GM21737 (cell line): ENCODE results near the gene CD79B.
A peak's percentile ranks its signal among the peaks of the same experiment; 100 is the strongest.

Experiments used
- ATAC-seq: cut with Tn5 transposase; IDR thresholded peaks from one replicate; pipeline ENCODE4 v1.9.1; 2021; ENCODE audit warnings: mild to moderate bottlenecking, moderate library complexity; ENCODE audit not compliant: unreplicated experiment

Gene CD79B

GRCh38 chr17:63954402-63955063 is 22.4 kb upstream of the CD79B start:
- no peak for ATAC-seq

DNA sequence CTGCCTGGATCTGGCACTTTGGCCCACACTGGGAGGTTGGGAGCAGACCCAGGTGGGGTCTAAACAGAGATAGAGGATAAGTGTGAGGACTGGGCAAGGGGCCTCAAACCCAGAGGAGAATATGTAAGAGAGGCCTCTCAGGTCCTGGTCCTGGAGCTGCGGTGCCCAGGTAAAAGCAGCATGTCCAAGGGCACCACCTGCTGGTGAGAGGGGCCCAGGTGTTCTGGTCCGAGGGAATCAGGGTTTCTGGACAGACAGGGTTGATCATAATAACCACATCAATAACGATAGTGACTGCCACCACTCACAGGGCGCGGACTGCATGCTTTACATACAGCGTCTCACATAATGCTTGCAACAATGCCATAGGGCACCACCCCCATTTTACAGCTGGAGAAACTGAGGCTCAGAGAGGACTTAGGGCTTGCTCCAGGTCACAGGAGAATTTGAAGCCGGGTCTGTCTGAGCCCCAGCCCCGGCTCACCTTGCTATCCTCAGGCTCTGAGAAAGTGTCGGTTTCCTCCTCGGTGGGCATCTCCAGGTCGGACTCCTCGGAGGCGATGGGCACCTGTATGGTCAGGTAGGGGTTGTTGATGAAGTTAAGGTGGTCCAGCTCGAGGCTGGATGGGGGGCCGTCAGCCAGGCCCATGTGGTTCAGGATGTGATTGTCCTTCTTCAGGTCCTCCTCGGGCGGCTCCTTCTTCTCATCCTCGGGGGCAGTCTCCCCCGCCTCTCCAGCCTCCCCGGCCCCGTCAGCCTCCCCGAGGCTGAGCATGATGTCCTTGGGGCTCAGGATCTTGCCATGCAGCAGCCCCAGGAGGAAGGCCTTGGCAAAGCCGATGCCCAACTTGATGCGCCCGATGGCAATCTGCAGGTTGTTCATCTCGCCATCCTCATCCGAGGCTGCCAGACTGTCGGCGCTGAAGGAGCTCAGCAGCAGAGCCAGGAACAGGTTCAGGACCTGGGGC is 19.1 kb upstream of the CD79B start:
- no peak for ATAC-seq

DNA sequence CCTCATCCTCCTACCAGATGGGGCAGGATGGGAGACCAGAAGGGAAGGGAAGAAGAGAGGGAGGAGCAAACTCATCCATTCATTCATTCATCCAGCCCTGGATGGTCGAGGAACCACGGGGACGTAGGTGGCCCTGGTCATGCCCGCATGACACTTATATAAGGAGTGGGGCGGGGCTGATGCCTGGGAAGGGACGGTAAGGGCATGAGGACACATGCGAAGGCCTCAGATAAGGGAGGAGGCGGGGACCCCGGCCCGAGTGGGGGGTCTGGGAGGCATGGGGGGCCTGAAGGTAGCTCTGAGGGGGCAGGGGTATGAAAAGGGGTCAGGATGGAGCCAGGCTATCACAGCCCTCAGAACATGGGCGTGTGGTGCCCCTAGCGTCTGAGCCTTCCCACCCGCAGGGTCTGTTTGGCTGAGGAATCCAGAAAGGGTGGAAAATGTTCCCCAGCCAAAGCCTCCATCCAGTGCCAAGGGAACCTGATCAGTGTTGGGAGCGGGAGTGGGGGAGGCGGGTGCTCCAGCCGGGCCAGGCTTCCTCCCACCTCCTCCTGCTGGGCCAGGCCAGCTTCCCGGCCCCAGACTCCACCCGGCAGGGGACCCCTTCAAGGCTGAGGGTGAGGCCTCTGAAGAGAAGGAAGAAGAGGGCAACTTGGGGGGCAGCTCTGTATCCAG is 17.6 kb upstream of the CD79B start:
- ATAC-seq = no peak

DNA sequence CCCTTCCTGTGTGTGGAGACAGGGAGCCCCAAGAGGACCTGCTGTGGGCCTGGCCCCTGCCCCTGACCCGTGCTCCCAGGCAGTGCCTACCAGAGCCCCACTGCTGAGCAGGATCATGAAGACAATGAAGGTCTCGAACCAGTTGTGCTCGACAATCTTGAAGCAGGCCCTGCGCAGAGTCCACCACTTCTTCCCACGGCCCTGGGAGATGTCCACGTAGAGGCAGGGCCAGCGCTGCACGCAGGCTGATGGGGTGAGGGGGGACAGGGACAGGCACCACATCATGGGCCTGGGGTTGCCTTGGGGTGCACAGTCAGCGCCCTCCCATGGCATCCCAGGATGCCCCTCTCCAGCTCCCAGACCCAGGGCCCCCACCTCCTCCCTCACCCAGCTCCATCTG is 16.4 kb upstream of the CD79B start:
- ATAC-seq = no peak

GRCh38 chr17:63947711-63948330 is 15.7 kb upstream of the CD79B start:
- ATAC-seq = no peak

GRCh38 chr17:63946440-63947363 is 14.6 kb upstream of the CD79B start:
- peak; percentile 57 for ATAC-seq

DNA sequence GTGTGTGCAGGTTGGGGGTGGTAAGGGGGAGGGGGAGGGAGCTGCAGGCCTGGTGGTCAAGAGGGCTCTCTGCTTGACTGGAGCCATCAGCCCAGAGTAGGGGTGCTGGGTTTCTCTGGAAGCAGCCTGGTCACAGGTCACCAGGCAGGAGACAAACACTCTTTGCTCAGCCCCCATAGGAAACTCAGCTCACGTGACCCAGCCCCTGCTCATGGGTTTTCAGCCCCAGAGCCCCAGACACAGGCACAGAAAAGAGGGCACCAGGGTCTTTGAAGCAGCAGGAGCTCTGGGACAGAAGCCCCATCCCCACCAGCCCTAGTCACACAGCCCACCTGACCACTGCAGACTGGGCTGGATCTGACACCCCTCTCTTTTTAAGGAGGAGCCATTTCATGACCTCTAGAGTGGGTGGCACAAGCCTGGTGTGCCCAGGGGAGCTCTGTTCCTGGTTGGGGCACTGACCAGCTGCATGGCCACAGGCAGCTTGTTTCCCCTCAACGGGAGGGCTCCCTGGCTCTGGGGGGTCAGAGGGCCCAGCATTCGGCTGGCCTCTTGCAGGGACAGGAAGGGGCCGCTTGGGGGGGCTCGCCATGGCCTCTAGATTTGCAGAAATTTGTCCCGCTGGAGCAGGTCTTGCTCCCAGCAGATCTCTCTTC is 13.8 kb upstream of the CD79B start:
- ATAC-seq = peak; percentile 29

DNA sequence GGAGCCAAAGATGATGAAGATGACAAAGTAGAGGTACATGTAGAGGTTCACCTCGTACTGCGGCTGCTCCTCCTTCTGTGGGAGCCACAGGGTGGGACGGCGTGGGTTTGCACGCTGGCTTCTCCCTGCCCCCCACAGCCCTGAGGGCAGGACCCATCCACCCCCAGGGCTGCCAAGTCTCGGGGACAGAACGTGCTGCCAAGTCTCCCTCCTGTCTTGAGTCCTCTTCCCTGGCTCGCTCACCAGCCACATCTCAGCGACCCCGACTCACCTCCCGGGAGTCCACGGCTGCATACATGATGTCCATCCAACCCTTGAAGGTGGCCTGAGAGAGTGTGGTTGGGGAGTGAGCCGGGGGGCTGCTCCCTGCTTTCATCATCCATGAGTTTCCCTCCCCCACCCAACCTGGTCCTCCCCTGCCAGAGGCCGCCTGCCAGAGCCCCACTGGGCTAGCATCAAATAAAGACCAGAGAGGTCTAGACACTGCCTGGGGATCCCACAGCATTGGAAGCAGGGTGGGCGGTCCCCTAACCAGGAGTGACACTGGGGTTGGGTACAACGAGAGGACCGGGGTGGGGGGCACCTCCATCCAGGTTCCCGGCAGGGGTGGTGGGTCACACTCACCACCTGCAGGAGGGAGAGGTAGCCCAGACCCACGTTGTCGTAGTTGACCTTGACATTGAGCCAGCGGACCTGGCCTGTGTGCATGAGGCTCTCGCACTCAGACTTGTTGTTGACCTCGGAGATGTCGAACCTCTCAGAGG is 12.8 kb upstream of the CD79B start:
- no peak for ATAC-seq

DNA sequence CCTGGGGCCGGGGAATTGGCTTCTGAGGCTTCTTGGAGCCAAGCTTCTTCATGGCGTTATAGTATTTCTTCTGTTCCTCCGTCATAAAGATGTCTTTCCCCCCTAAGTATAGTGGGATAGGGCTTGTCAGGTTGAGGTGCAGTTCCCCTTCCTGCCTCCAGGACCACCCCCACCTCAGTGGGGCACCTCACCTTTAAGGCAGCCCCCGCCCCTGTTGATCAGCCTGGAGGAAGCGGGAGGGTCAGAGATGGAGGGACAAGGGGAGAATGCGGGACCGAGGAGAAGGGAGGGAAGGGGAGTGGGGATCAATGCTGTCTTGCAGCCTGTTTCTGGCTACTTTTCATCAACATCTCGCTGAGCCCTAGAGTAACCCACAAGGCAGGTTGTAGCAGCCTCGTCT is 11.6 kb upstream of the CD79B start:
- no peak for ATAC-seq

DNA sequence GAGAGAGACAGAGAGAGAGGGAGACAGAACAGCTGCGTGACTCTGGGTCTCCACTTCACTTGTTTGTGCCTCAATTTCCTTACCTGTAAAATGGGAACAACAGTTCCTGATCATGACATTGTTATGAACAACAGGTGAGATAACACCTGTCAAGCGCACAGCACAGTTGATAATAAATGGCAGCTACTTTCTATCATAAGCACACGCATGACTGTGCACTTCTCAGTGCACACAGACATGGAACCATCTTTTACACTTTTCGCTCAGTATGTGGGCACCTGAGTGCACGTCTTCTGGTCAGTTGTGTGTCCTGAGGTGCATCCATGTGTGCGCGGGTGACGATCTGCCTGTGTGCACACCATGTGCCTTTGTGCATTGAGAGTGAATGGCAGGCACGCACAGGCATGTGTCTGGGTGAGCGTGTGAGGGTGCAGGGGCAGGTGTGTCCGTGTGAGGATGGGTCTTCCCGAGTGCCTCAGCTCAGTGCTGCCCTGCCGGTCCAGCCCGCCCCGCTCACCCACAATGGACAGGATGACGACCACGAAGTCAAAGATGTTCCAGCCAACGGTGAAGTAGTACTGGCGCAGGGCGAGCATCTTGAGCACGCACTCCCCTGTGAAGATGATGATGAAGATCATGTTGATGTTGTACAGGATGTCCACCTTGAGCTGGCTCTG is 10.3 kb upstream of the CD79B start:
- no peak for ATAC-seq

DNA sequence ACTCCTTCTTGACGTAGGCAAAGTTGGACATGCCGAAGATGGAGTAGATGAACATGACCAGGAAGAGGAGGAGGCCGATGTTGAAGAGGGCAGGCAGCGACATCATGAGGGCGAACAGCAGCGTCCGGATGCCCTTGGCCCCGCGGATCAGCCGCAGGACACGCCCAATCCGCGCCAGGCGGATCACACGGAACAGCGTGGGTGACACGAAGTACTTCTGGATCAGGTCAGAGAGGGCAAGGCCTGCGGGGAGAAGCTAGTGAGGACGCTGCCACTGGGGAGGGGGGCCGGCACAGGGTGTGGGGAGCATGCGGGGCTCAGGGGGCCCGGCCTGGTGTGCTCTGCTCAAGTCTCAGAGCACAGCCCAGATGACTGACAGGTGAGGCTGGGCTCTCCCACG is 9.6 kb upstream of the CD79B start:
- ATAC-seq = no peak

GRCh38 chr17:63941162-63941561 is 9.0 kb upstream of the CD79B start:
- ATAC-seq = no peak

DNA sequence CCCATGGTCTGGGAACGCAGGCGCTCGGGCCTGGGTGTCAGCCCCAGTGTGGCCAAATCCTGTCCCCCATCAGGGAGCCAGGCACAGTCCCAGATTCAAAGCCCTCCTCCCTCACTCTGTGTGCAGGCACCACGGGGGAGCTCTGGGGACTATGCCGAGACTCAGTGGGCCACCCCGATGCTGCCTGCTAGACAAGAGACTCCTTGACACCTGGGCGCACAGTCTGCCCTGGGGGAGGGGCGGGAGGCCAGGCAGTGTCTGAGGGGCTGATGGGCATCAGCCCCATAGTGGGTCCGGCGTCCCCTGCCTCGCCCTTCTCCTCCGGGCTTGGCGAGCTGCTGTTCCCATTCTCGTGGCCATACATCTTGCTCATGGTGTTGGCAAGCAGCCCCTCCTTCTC is 8.5 kb upstream of the CD79B start:
- no peak for ATAC-seq

DNA sequence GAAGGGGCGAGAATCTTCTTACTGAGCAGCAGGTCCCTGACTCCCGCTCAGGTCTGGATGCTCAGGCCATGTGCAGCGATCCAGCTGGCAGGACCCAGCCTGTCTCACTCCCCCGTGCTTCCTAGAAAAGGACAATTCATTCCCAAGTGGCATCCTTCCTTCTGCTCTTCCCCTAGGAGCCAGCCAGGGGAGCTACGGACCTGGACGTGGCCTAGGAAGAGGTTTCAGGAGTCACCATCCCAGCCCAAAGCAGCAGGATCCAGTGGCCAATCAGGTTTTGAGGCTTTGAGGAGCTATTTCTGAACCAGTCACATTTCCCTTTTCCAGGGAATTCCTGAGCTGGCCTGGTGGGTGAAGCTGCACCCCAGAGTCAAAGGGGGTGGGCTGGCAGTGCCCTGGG is 7.8 kb upstream of the CD79B start:
- no peak for ATAC-seq

DNA sequence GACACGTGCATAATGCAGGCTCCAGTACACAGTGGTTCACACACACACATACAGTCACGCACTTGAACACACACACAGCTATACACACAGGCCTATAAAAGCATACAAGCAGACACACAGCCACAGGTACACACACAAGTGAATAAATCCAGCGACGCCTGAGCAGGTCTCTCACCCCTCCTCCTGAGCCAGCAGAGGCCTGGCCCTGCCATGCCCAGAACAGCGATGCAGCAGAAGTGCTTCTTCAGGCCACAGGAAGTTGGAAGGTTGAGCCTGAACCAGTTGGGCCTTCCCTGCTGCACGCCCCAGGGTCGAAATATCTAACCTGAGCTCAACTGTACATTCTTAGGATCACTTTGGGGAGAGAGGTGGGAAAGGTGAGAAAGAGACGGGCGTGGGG is 7.3 kb upstream of the CD79B start:
- ATAC-seq = no peak

- ATAC-seq = no peak
These were observed 5.8 kb upstream of the CD79B start for GRCh38 chr17:63937920-63938319.

DNA sequence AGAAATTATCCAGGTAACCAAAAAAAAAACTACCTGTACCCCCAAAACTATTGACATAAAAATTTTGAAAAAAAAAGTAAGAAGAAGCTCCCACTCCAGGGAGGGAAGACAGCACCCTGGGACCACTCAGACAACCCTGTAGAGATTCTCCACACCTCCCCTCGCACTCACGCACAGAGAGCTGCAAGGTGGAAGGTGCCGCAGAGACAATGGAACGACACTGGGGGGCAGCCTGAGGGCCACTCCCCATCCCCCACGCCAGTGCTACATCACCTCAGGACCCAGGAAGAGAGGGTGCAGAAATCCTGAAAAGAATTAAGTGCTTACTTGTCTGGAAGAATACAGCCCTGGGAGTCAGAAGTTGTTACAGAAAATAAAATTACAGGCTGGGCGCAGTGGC is 5.2 kb upstream of the CD79B start:
- no peak for ATAC-seq
